Left ventricle myocardium inferior (tissue), 1 donor: Measurements from ENCODE around the gene HNF4A. TPM values are rescaled to one million over a fixed set of nuclear protein-coding genes. Genes with fewer than 3 reads are reported as not detected.

Experiments used
- DNase-seq: peaks from one replicate; pipeline ENCODE4 v3.0.0-alpha.2; 2020
- H3K27ac ChIP-seq: fragments of 200-600 bp; replicated peaks from 2 replicates; pipeline ENCODE4 v1.8.0; 2021
- H3K27me3 ChIP-seq: fragments of 200-600 bp; 2 replicates; pipeline ENCODE4 v1.8.0; 2021; ENCODE audit warnings: low read depth
- H3K36me3 ChIP-seq: fragments of 200-600 bp; 2 replicates; pipeline ENCODE4 v1.8.0; 2021
- H3K4me1 ChIP-seq: fragments of 200-600 bp; 2 replicates; pipeline ENCODE4 v1.8.0; 2021
- H3K4me3 ChIP-seq: fragments of 200-600 bp; 2 replicates; pipeline ENCODE4 v1.8.0; 2021; ENCODE audit warnings: mild to moderate bottlenecking, moderate library complexity
- H3K9me3 ChIP-seq: fragments of 200-600 bp; replicated peaks from 2 replicates; pipeline ENCODE4 v1.8.0; 2021
- intact Hi-C: fragments of 100-400 bp; cut with micrococcal nuclease; formaldehyde crosslinking; loops from one replicate; pipeline ENCODE4 v1.11.0; 2022
- total RNA-seq: library from RNA; stranded (reverse); fragmentation: NEBNext Ultra II Directional; extraction: Animal tissue kit (Norgen Biotek cat#: 25700); gene quantifications from one replicate; pipeline ENCODE4 v1.2.1, GENCODE V29; 2021
- TF ChIP-seq, protein P1 (sequence below): fragments of 200-600 bp; IDR thresholded peaks from 2 replicates; pipeline ENCODE4 v1.8.0; 2021; ENCODE audit warnings: antibody characterized with exemption, mild to moderate bottlenecking, borderline replicate concordance
- donor health status: DM: no; HTN: yes; CAD: no; lungs with severe emphysema.

Gene HNF4A
- total RNA-seq, 1 donor from 2014 or later = not detected

DNA sequence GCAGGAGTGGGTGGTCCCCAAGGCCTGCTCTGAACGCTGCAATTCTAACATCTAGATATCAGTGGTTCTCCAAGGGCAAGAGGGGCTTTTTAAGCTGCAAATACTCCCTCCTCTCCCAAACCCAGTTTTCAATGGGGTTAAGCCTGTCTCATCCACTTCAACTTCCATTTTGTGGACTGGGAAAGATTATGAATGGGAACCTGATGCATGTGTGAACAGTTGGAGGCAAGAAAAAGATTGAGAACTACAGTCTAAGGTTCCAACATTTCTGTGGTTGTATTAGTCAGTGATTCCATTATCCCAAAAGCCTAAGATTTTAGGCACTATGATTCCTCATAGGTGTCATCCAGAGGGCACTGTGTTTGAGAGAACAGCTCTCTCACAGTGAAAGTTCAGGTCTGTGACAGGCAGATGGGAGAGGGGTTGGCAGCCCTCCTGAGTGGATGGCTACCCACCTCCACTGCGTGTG is 53.7 kb downstream of the HNF4A start:
- intact Hi-C loops = no loop called here
- no peak for DNase-seq

GRCh38 chr20:44410583-44411019 is 55.1 kb downstream of the HNF4A start:
- H3K9me3 ChIP-seq = no peaks in the 10 kb centered on the region
- no peak overlapping the region for H3K4me3 ChIP-seq
- H3K36me3 ChIP-seq = no peaks in the 10 kb centered on the region
- DNase-seq = no peak
- no peak overlapping the region for H3K27ac ChIP-seq
- no peaks in the 10 kb centered on the region for H3K4me1 ChIP-seq
- intact Hi-C loops = no loop called here
- TF ChIP-seq, protein P1, sequence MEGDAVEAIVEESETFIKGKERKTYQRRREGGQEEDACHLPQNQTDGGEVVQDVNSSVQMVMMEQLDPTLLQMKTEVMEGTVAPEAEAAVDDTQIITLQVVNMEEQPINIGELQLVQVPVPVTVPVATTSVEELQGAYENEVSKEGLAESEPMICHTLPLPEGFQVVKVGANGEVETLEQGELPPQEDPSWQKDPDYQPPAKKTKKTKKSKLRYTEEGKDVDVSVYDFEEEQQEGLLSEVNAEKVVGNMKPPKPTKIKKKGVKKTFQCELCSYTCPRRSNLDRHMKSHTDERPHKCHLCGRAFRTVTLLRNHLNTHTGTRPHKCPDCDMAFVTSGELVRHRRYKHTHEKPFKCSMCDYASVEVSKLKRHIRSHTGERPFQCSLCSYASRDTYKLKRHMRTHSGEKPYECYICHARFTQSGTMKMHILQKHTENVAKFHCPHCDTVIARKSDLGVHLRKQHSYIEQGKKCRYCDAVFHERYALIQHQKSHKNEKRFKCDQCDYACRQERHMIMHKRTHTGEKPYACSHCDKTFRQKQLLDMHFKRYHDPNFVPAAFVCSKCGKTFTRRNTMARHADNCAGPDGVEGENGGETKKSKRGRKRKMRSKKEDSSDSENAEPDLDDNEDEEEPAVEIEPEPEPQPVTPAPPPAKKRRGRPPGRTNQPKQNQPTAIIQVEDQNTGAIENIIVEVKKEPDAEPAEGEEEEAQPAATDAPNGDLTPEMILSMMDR = no peak
- H3K27me3 ChIP-seq = peaks cover 62% of the 10 kb centered on the region

More for the DNA sequence above, 53.7 kb downstream of the HNF4A start:
- no peak overlapping the region for H3K4me3 ChIP-seq
- no peak overlapping the region for H3K27ac ChIP-seq
- TF ChIP-seq, protein P1 = no peak
- no peaks in the 10 kb centered on the region for H3K4me1 ChIP-seq
- H3K27me3 ChIP-seq = peaks cover 47% of the 10 kb centered on the region
- H3K9me3 ChIP-seq = no peaks in the 10 kb centered on the region
- H3K36me3 ChIP-seq = no peaks in the 10 kb centered on the region

DNA sequence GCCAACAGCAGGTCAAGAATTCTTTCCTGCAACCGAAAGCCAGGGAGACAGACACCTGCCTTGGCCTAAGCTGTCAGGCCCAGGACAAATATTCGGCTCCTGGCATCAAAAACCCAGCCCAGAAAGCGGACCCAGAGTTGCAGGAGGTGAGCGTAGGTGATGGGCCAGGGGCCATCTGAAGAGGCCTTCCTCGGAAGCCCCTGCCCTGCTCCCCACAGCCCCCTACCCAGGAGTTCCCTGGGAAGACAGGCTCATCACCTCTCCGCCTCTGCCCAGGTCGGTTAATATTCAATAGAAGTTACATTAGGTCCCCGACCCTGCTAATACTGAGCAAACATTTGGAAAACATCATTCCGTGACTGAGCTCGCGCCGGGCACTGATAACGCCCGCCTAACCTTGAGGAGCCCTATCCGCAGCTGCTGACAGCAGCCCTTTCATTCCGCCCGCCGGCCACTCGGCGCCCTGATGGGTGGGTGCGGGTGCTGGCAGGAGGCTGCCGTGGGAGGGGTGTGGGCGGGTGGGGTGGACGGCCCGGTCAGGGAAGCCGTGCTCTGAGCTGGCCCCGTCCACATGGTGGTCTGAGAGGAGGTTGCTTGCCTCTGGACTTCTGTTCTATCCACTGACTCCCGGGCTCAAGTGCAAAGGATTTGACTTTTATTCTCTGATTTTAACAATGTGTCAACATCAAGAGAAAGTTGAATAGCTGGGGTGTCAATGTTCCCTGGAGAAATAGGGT is 55.7 kb downstream of the HNF4A start:
- no peak overlapping the region for H3K4me3 ChIP-seq
- no peak overlapping the region for H3K27ac ChIP-seq
- H3K4me1 ChIP-seq = no peaks in the 10 kb centered on the region
- TF ChIP-seq, protein P1 = no peak
- no peak for DNase-seq
- peaks cover 65% of the 10 kb centered on the region for H3K27me3 ChIP-seq
- intact Hi-C loops = no loop called here
- no peaks in the 10 kb centered on the region for H3K36me3 ChIP-seq
- H3K9me3 ChIP-seq = no peaks in the 10 kb centered on the region

DNA sequence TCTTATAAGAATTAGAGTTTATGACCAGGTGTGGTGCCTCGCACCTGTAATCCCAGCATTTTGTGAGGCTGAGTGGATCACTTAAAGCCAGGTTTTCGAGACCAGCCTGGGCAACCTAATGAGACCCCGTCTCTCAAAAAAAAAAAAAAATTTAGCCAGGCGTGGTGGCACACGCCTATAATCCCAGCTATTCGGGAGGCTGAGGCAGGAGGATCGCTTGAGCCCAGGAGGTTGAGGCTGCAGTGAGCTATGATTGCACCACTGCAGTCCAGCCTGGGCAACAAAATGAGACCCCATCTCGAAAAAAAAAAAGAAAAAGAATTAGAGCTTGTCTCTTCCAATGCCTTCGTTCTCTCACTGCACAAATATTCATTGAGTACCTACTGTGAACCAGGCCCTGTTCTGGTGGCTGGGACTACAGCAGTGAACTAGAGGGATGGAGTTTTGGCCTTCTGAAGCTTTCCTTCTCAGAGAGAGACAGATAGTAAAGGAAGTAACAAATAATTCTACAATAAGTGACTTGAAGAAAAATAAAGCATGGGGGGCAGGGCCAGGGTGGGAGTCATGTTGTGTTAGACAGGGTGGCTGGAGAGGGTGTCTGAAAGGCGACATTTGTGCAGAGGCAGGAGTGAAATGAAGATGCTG is 56.4 kb downstream of the HNF4A start:
- Histone ChIP-seq H3K4me1 (no peaks in the 10 kb centered on the region), H3K36me3 (no peaks in the 10 kb centered on the region), H3K9me3 (no peaks in the 10 kb centered on the region), H3K27ac (no peak overlapping the region), H3K27me3 (peaks cover 65% of the 10 kb centered on the region), H3K4me3 (no peak overlapping the region)
- intact Hi-C loops = no loop called here
- TF ChIP-seq, protein P1 = no peak
- no peak for DNase-seq

DNA sequence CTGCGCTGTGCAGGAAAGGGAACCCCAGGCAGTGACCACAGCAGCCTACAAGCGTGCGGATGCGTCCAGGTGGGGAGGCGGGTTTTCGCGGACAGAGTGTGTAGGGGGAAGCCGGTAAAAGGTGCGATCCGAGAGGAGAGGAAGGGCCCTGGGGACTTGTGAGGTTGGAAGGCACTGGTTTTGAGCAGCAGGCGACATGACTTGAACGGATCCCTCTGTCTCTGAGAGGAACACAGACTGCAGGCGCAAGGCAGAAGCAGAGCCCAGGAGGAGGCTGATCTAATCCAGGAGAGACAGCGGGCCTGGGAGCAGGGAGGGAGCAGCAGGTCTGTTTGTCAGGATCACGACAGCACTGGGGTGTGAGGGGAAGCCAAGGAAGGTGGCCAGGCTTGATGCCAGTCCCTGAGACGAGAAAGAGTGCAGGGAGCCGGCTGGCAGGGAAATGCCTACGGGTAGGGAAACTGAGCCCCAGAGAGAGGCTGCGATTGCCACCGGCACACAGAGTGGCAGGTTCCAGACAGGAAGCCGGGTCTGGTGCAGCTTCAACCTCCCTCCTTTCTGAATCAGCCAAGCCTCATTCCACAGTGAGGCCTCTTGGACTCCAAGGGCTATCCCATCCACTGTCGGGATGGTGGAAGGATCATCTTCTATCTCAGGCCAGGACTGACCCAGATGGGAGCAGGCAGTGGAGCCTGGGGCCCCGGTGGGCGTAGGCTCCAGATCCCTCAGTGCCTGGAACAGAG is 57.1 kb downstream of the HNF4A start:
- Histone ChIP-seq H3K9me3 (no peaks in the 10 kb centered on the region), H3K27me3 (peaks cover 65% of the 10 kb centered on the region), H3K4me3 (no peak overlapping the region), H3K36me3 (no peaks in the 10 kb centered on the region), H3K27ac (no peak overlapping the region), H3K4me1 (no peaks in the 10 kb centered on the region)
- DNase-seq = no peak
- intact Hi-C loops = no loop called here
- TF ChIP-seq, protein P1 = no peak
